GM23248 (cell line): Measurements from ENCODE around the gene SBNO2. TPM values are rescaled to one million over a fixed set of nuclear protein-coding genes. Genes with fewer than 3 reads are reported as not detected.

Source experiments
- DNase-seq: peaks from one replicate; pipeline ENCODE4 v3.0.0-alpha.2; 2015
- H2AFZ ChIP-seq: fragments of 200-600 bp; sonication (generic); 2 replicates; pipeline ENCODE4 v1.6.1; 2016; ENCODE audit warnings: antibody characterized with exemption
- H3F3A ChIP-seq: fragments of 200-600 bp; sonication (generic); 2 replicates; pipeline ENCODE4 v1.6.1; 2016; ENCODE audit warnings: mild to moderate bottlenecking, antibody characterized with exemption, mixed run types; ENCODE audit not compliant: insufficient read depth
- H3K27ac ChIP-seq: fragments of 200-600 bp; sonication (generic); 2 replicates; pipeline ENCODE4 v1.5.1; 2016; ENCODE audit warnings: mild to moderate bottlenecking
- H3K27me3 ChIP-seq: fragments of 200-600 bp; sonication (generic); replicated peaks from 2 replicates; pipeline ENCODE4 v1.6.1; 2016; ENCODE audit warnings: mild to moderate bottlenecking; ENCODE audit not compliant: insufficient read depth
- H3K36me3 ChIP-seq: fragments of 200-600 bp; sonication (generic); 2 replicates; pipeline ENCODE4 v1.6.1; 2016; ENCODE audit warnings: low read depth, mild to moderate bottlenecking
- H3K4me1 ChIP-seq: fragments of 200-600 bp; sonication (generic); 2 replicates; pipeline ENCODE4 v1.6.1; 2016; ENCODE audit warnings: mild to moderate bottlenecking; ENCODE audit not compliant: insufficient read depth
- H3K4me2 ChIP-seq: fragments of 200-600 bp; sonication (generic); one replicate; pipeline ENCODE4 v1.6.1; 2016; ENCODE audit warnings: mild to moderate bottlenecking; ENCODE audit not compliant: unreplicated experiment
- H3K4me3 ChIP-seq: fragments of 200-600 bp; sonication (generic); 2 replicates; pipeline ENCODE4 v1.5.1; 2016; ENCODE audit warnings: mild to moderate bottlenecking
- H3K79me2 ChIP-seq: fragments of 200-600 bp; sonication (generic); 2 replicates; pipeline ENCODE4 v1.6.1; 2016; ENCODE audit warnings: mild to moderate bottlenecking; ENCODE audit not compliant: insufficient read depth
- H3K9ac ChIP-seq: fragments of 200-600 bp; sonication (generic); 2 replicates; pipeline ENCODE4 v1.6.1; 2016; ENCODE audit warnings: mild to moderate bottlenecking
- H3K9me2 ChIP-seq: fragments of 200-600 bp; sonication (generic); 2 replicates; pipeline ENCODE4 v1.6.1; 2016; ENCODE audit warnings: mixed run types, mild to moderate bottlenecking, moderate library complexity; ENCODE audit not compliant: insufficient read depth
- H3K9me3 ChIP-seq: fragments of 200-600 bp; sonication (generic); one replicate; pipeline ENCODE4 v1.6.1; 2017; ENCODE audit warnings: low read depth
- H4K20me1 ChIP-seq: fragments of 200-600 bp; sonication (generic); 2 replicates; pipeline ENCODE4 v1.6.0; 2016; ENCODE audit not compliant: insufficient read depth
- EZH2 ChIP-seq: fragments of 200-600 bp; sonication (generic); IDR thresholded peaks from 2 replicates; pipeline ENCODE4 v1.6.1; 2018; ENCODE audit warnings: antibody characterized with exemption, mild to moderate bottlenecking; ENCODE audit not compliant: insufficient read depth, poor library complexity, severe bottlenecking
- EZH2phosphoT487 ChIP-seq: fragments of 200-600 bp; sonication (generic); IDR thresholded peaks from 2 replicates; pipeline ENCODE4 v1.6.1; 2018; ENCODE audit warnings: antibody characterized with exemption, moderate library complexity, mild to moderate bottlenecking, low read depth; ENCODE audit not compliant: insufficient read depth
- WGBS, 2 experiments: methylation state at CpG; one replicate each; pipeline ENCODE4 v1.1.6; 2015 to 2017; ENCODE audit warnings: low lambda C conversion rate in 2 of 2, low coverage in 1 of 2; ENCODE audit errors: missing lambda C conversion rate in 2 of 2; 5-methylcytosine and 5-hydroxymethylcytosine counted together
- in situ Hi-C: fragments of 300-500 bp; cut with MboI; formaldehyde crosslinking; loops from 2 replicates; pipeline ENCODE4 v1.15.0; 2020
- polyA plus RNA-seq: library from polyadenylated mRNA; unstranded; fragments of >200 nt; fragmentation: Nextera tagmentation; extraction: Ambion mirVana; gene quantifications from 2 replicates; pipeline ENCODE4 v1.2.1, GENCODE V29; 2016
- total RNA-seq: library from RNA; depleted of rRNA; stranded (reverse); fragments of >200 nt; shearing (Covaris generic); gene quantifications from 2 replicates; pipeline ENCODE4 v1.2.3, GENCODE V29; 2014

SBNO2 gene
- total and polyA plus RNA-seq, 2 experiments from 2014 or later, result 7.5 to 70.4 TPM

GRCh38 chr19:1064661-1065605, 109.1 kb downstream of the SBNO2 start:
- DNase-seq, result peak; percentile 86
- no peak overlapping the region for H3K9ac ChIP-seq
- no peaks in the 10 kb centered on the region for H3K79me2 ChIP-seq
- H3K9me3 ChIP-seq, result no peaks in the 10 kb centered on the region
- no peaks in the 10 kb centered on the region for H4K20me1 ChIP-seq
- no peaks in the 10 kb centered on the region for H3K36me3 ChIP-seq
- no peak for TF ChIP-seq EZH2
- no peak for TF ChIP-seq EZH2phosphoT487
- WGBS, 2 experiments, result 7 to 10% methylated on average over 51 to 60 of the region's 60 CpGs
- H3K27me3 ChIP-seq, result peaks cover 17% of the 10 kb centered on the region
- no peaks in the 10 kb centered on the region for H3K9me2 ChIP-seq
- H3K4me3 ChIP-seq, result no peak overlapping the region
- H3K4me2 ChIP-seq, result no peak overlapping the region
- H3K27ac ChIP-seq, result no peak overlapping the region
- H2AFZ ChIP-seq, result no peak overlapping the region
- in situ Hi-C loops, result no loop called here
- H3K4me1 ChIP-seq, result no peaks in the 10 kb centered on the region
- no peaks in the 10 kb centered on the region for H3F3A ChIP-seq

- H3K4me3 ChIP-seq, result no peak overlapping the region
- DNase-seq, result no peak
- 72 to 73% methylated on average over 28 to 37 of the region's 37 CpGs for WGBS, 2 experiments
Measured at GRCh38 chr19:1063909-1064660, 110.0 kb downstream of the SBNO2 start.

GRCh38 chr19:1063030-1063908, 110.8 kb downstream of the SBNO2 start:
- Histone ChIP-seq H3K36me3 (no peaks in the 10 kb centered on the region), H3K27me3 (peaks cover 15% of the 10 kb centered on the region; the same call in 1 of the 2 replicates), H4K20me1 (no peaks in the 10 kb centered on the region), H3K9me3 (no peaks in the 10 kb centered on the region), H3K27ac (no peak overlapping the region), H3K79me2 (no peaks in the 10 kb centered on the region), H3K9ac (no peak overlapping the region), H3K4me3 (no peak overlapping the region), H3F3A (no peaks in the 10 kb centered on the region), H3K9me2 (no peaks in the 10 kb centered on the region), H3K4me1 (no peaks in the 10 kb centered on the region), H2AFZ (no peak overlapping the region), H3K4me2 (no peak overlapping the region)
- in situ Hi-C loops, result no loop called here
- DNase-seq, result peak; percentile 47
- TF ChIP-seq EZH2phosphoT487 (no peak), EZH2 (no peak)
- 90 to 93% methylated on average over 27 to 37 of the region's 37 CpGs for WGBS, 2 experiments

More at GRCh38 chr19:1063909-1064660, 110.0 kb downstream of the SBNO2 start:
- no peaks in the 10 kb centered on the region for H3K4me1 ChIP-seq
- H3K27me3 ChIP-seq, result peaks cover 15% of the 10 kb centered on the region; the same call in 1 of the 2 replicates
- H3K4me2 ChIP-seq, result no peak overlapping the region
- H4K20me1 ChIP-seq, result no peaks in the 10 kb centered on the region
- no peaks in the 10 kb centered on the region for H3K9me2 ChIP-seq
- H3K9ac ChIP-seq, result no peak overlapping the region
- no peak for TF ChIP-seq EZH2phosphoT487
- TF ChIP-seq EZH2, result no peak
- no peaks in the 10 kb centered on the region for H3K9me3 ChIP-seq
- in situ Hi-C loops, result no loop called here
- H3K27ac ChIP-seq, result no peak overlapping the region
- H3K36me3 ChIP-seq, result no peaks in the 10 kb centered on the region
- no peaks in the 10 kb centered on the region for H3K79me2 ChIP-seq
- no peaks in the 10 kb centered on the region for H3F3A ChIP-seq
- H2AFZ ChIP-seq, result no peak overlapping the region
